DOHH2 (cell line): ENCODE measurements around the gene WDFY2.

Source experiments
- H3F3A ChIP-seq: fragments of 200-600 bp; sonication (generic), shearing (Covaris generic); 2 replicates; pipeline ENCODE4 v1.6.0; 2016; ENCODE audit warnings: antibody characterized with exemption, mild to moderate bottlenecking; ENCODE audit not compliant: control insufficient read depth, insufficient read depth
- H3K27ac ChIP-seq: fragments of 200-600 bp; sonication (generic); 2 replicates; pipeline ENCODE4 v1.5.1; 2014; ENCODE audit warnings: low read depth, mild to moderate bottlenecking, low read length, moderate library complexity
- H3K27me3 ChIP-seq: fragments of 200-600 bp; sonication (generic); 2 replicates; pipeline ENCODE4 v1.6.1; 2014; ENCODE audit warnings: mild to moderate bottlenecking, low read length, mixed read lengths; ENCODE audit not compliant: control insufficient read depth
- H3K36me3 ChIP-seq: fragments of 200-600 bp; sonication (generic); 2 replicates; pipeline ENCODE4 v1.6.1; 2014; ENCODE audit warnings: mild to moderate bottlenecking, low read length, moderate library complexity, mixed read lengths; ENCODE audit not compliant: control insufficient read depth
- H3K4me1 ChIP-seq: fragments of 200-600 bp; sonication (generic); 2 replicates; pipeline ENCODE4 v1.6.1; 2014; ENCODE audit warnings: mild to moderate bottlenecking, low read length, mixed read lengths; ENCODE audit not compliant: control insufficient read depth
- H3K4me2 ChIP-seq: fragments of 200-600 bp; sonication (generic); 2 replicates; pipeline ENCODE4 v1.6.0; 2014; ENCODE audit warnings: mild to moderate bottlenecking, low read length, moderate library complexity
- H3K4me3 ChIP-seq: fragments of 200-600 bp; sonication (generic); 2 replicates; pipeline ENCODE4 v1.5.1; 2014; ENCODE audit warnings: mild to moderate bottlenecking, low read length, mixed read lengths
- H3K79me2 ChIP-seq: fragments of 200-600 bp; sonication (generic); 2 replicates; pipeline ENCODE4 v1.6.1; 2014; ENCODE audit warnings: mild to moderate bottlenecking, low read length, mixed read lengths; ENCODE audit not compliant: control insufficient read depth
- H3K9me2 ChIP-seq: fragments of 200-600 bp; sonication (generic); replicated peaks from 2 replicates; pipeline ENCODE4 v1.6.1; 2014; ENCODE audit warnings: mild to moderate bottlenecking, low read length, mixed read lengths; ENCODE audit not compliant: control insufficient read depth
- H3K9me3 ChIP-seq: fragments of 200-600 bp; sonication (generic); 2 replicates; pipeline ENCODE4 v1.6.1; 2014; ENCODE audit warnings: antibody characterized with exemption, low read length, mixed read lengths; ENCODE audit not compliant: control insufficient read depth, insufficient read depth
- H4K20me1 ChIP-seq: fragments of 200-600 bp; sonication (generic); 2 replicates; pipeline ENCODE4 v1.6.0; 2014; ENCODE audit warnings: low read depth, mild to moderate bottlenecking, antibody characterized with exemption, low read length, moderate library complexity; ENCODE audit not compliant: control insufficient read depth, insufficient read depth
- CTCF ChIP-seq: fragments of 200-600 bp; sonication (generic); IDR thresholded peaks from one replicate; pipeline ENCODE4 v1.5.1; 2014; ENCODE audit warnings: antibody characterized with exemption, mild to moderate bottlenecking, low read depth, low read length; ENCODE audit not compliant: poor library complexity, severe bottlenecking
- EZH2phosphoT487 ChIP-seq: fragments of 200-600 bp; sonication (generic); IDR thresholded peaks from 2 replicates; pipeline ENCODE4 v1.6.1; 2017; ENCODE audit warnings: borderline replicate concordance, mild to moderate bottlenecking, antibody characterized with exemption, low read length, moderate library complexity, mixed read lengths

Gene WDFY2

GRCh38 chr13:51759240-51759639 is 175.0 kb downstream of the WDFY2 start:
- Histone ChIP-seq H3K27me3 (no peaks in the 10 kb centered on the region), H3K4me2 (no peak overlapping the region), H3K36me3 (no peaks in the 10 kb centered on the region), H3K9me2 (no peaks in the 10 kb centered on the region), H4K20me1 (no peaks in the 10 kb centered on the region), H3K9me3 (no peaks in the 10 kb centered on the region), H3K79me2 (no peaks in the 10 kb centered on the region), H3K4me3 (no peak overlapping the region), H3F3A (no peaks in the 10 kb centered on the region), H3K4me1 (peaks cover under 1% of the 10 kb centered on the region; the same call in 1 of the 2 replicates), H3K27ac (no peak overlapping the region)
- TF ChIP-seq EZH2phosphoT487 = no peak

GRCh38 chr13:51760592-51760991 is 176.3 kb downstream of the WDFY2 start:
- no peaks in the 10 kb centered on the region for H3F3A ChIP-seq
- H3K9me3 ChIP-seq = no peaks in the 10 kb centered on the region
- no peaks in the 10 kb centered on the region for H3K27me3 ChIP-seq
- no peak overlapping the region for H3K4me3 ChIP-seq
- no peak overlapping the region for H3K4me2 ChIP-seq
- H3K27ac ChIP-seq = no peak overlapping the region
- peaks cover 8% of the 10 kb centered on the region for H3K4me1 ChIP-seq
- no peak for TF ChIP-seq CTCF
- no peak for TF ChIP-seq EZH2phosphoT487
- no peaks in the 10 kb centered on the region for H3K36me3 ChIP-seq
- H3K9me2 ChIP-seq = no peaks in the 10 kb centered on the region
- H3K79me2 ChIP-seq = no peaks in the 10 kb centered on the region
- H4K20me1 ChIP-seq = no peaks in the 10 kb centered on the region

- Histone ChIP-seq H3F3A (no peaks in the 10 kb centered on the region), H3K4me1 (peaks cover 8% of the 10 kb centered on the region), H3K4me2 (no peak overlapping the region), H3K36me3 (no peaks in the 10 kb centered on the region), H4K20me1 (no peaks in the 10 kb centered on the region), H3K9me3 (no peaks in the 10 kb centered on the region), H3K27me3 (no peaks in the 10 kb centered on the region), H3K27ac (no peak overlapping the region), H3K9me2 (no peaks in the 10 kb centered on the region), H3K79me2 (no peaks in the 10 kb centered on the region), H3K4me3 (no peak overlapping the region)
- TF ChIP-seq EZH2phosphoT487 = no peak
- TF ChIP-seq CTCF = no peak
These were observed 177.5 kb downstream of the WDFY2 start for GRCh38 chr13:51761643-51762350.

GRCh38 chr13:51763486-51763885 is 179.2 kb downstream of the WDFY2 start:
- peaks cover 8% of the 10 kb centered on the region for H3K4me1 ChIP-seq
- no peak for TF ChIP-seq CTCF
- no peak for TF ChIP-seq EZH2phosphoT487
- H4K20me1 ChIP-seq = no peaks in the 10 kb centered on the region
- no peaks in the 10 kb centered on the region for H3K27me3 ChIP-seq
- H3K9me2 ChIP-seq = no peaks in the 10 kb centered on the region
- H3K4me2 ChIP-seq = no peak overlapping the region
- no peaks in the 10 kb centered on the region for H3K36me3 ChIP-seq
- H3K9me3 ChIP-seq = no peaks in the 10 kb centered on the region
- H3K79me2 ChIP-seq = no peaks in the 10 kb centered on the region
- no peak overlapping the region for H3K27ac ChIP-seq
- H3K4me3 ChIP-seq = no peak overlapping the region
- H3F3A ChIP-seq = no peaks in the 10 kb centered on the region
